Activated CD8-positive, alpha-beta memory T cell treated with anti-CD3 and anti-CD28 coated beads for 36 hours (primary cell): ENCODE measurements around the gene NDFIP1. TPM values are rescaled to one million over a fixed set of nuclear protein-coding genes. Genes with fewer than 3 reads are reported as not detected.

ENCODE experiments used
- CTCF ChIA-PET: fragments of 350-600 bp; sonication (Branson Sonifier 250); formaldehyde crosslinking; loops from one replicate; lab custom pipeline; 2021; ENCODE audit warnings: antibody characterized with exemption; lab: Charles Lee
- POLR2A ChIA-PET: fragments of 350-600 bp; sonication (Branson Sonifier 250); formaldehyde crosslinking; loops from one replicate; lab custom pipeline; 2021; ENCODE audit warnings: antibody characterized with exemption; lab: Charles Lee
- total RNA-seq, 2 experiments: library from RNA; stranded (reverse); gene quantifications; one replicate each; pipeline ENCODE4 v1.2.3, GENCODE V29; 2021

Gene NDFIP1
- total RNA-seq, 2 experiments from 2014 or later = 84.4 to 84.9 TPM

GRCh38 chr5:142193114-142193428 lies 84.5 kb downstream of the NDFIP1 start:
- CTCF ChIA-PET = interaction anchor here (0.6 kb wide), 1 partner anchor 19 kb away, joined by 3 read pairs; no protein-coding TSS in a partner anchor
- POLR2A ChIA-PET = no interaction called here

GRCh38 chr5:142197098-142197497 lies 88.5 kb downstream of the NDFIP1 start:
- POLR2A ChIA-PET = no interaction called here
- CTCF ChIA-PET = no interaction called here

GRCh38 chr5:142197781-142198180 lies 89.2 kb downstream of the NDFIP1 start:
- CTCF ChIA-PET = no interaction called here
- POLR2A ChIA-PET = no interaction called here

GRCh38 chr5:142199388-142199787 lies 90.8 kb downstream of the NDFIP1 start:
- ChIA-PET POLR2A (no interaction called here), CTCF (no interaction called here)

GRCh38 chr5:142200387-142200786 lies 91.8 kb downstream of the NDFIP1 start:
- POLR2A ChIA-PET = no interaction called here
- CTCF ChIA-PET = no interaction called here

GRCh38 chr5:142201471-142201887 lies 92.9 kb downstream of the NDFIP1 start:
- ChIA-PET POLR2A (no interaction called here), CTCF (no interaction called here)

- POLR2A ChIA-PET = no interaction called here
- CTCF ChIA-PET = no interaction called here
These were observed 93.7 kb downstream of the NDFIP1 start for GRCh38 chr5:142202282-142202681.

Other genes with a start within 250 kb of the NDFIP1 start
- gene PCDH1, start 230.4 kb upstream of the NDFIP1 start, total RNA-seq = not detected
- gene DELE1, start 184.9 kb upstream of the NDFIP1 start, total RNA-seq = 10 to 100 TPM; 49.0 to 49.4 TPM
- 1 to 10 TPM in 1 of 2 experiments, under 1 TPM in 1; 0.76 to 1.0 TPM for gene PCDH12, start 150.6 kb upstream of the NDFIP1 start, total RNA-seq
- 10 to 100 TPM; 45.9 to 47.8 TPM for gene RNF14, start 139.7 kb upstream of the NDFIP1 start, total RNA-seq
- 10 to 100 TPM; 81.7 to 85.3 TPM for gene GNPDA1, start 95.8 kb upstream of the NDFIP1 start, total RNA-seq
- 1 to 10 TPM; 1.5 to 1.8 TPM for gene SPRY4, start 216.2 kb downstream of the NDFIP1 start, total RNA-seq